ENCODE results near the gene ACKR2.

Gene ACKR2

GRCh38 chr3:42830437-42831320 is 21.4 kb downstream of the ACKR2 start:
- DNase-seq, result no peak

- peak; percentile 86 for DNase-seq
These were observed 22.1 kb downstream of the ACKR2 start for GRCh38 chr3:42831321-42831713.

- DNase-seq, result no peak
These were observed 27.2 kb downstream of the ACKR2 start for GRCh38 chr3:42836150-42837123.

GRCh38 chr3:42838571-42838970 is 29.3 kb downstream of the ACKR2 start:
- DNase-seq, result no peak

- peak; percentile 56 for DNase-seq
These were observed 30.4 kb downstream of the ACKR2 start for GRCh38 chr3:42839616-42840015.

- no peak for DNase-seq
These were observed 32.1 kb downstream of the ACKR2 start for GRCh38 chr3:42841332-42841731.

- DNase-seq, result no peak
These were observed 34.6 kb downstream of the ACKR2 start for GRCh38 chr3:42843713-42844411.

- no peak for DNase-seq
These were observed 35.1 kb downstream of the ACKR2 start for GRCh38 chr3:42844412-42844713.

- DNase-seq, result no peak
These were observed 35.6 kb downstream of the ACKR2 start for GRCh38 chr3:42844815-42845214.

- DNase-seq, result peak; percentile 29
These were observed 37.7 kb downstream of the ACKR2 start for GRCh38 chr3:42846685-42847522.

GRCh38 chr3:42847731-42848130 is 38.5 kb downstream of the ACKR2 start:
- no peak for DNase-seq

GRCh38 chr3:42849017-42849416 is 39.8 kb downstream of the ACKR2 start:
- DNase-seq, result no peak

GRCh38 chr3:42850263-42850662 is 41.0 kb downstream of the ACKR2 start:
- no peak for DNase-seq

GRCh38 chr3:42851228-42851834 is 42.1 kb downstream of the ACKR2 start:
- DNase-seq, result no peak

- DNase-seq, result no peak
These were observed 43.2 kb downstream of the ACKR2 start for GRCh38 chr3:42852441-42852840.

GRCh38 chr3:42853056-42853455 is 43.8 kb downstream of the ACKR2 start:
- DNase-seq, result no peak

GRCh38 chr3:42853739-42854302 is 44.6 kb downstream of the ACKR2 start:
- no peak for DNase-seq

- no peak for DNase-seq
These were observed 45.9 kb downstream of the ACKR2 start for GRCh38 chr3:42855219-42855546.

GRCh38 chr3:42855547-42856380 is 46.5 kb downstream of the ACKR2 start:
- DNase-seq, result no peak

GRCh38 chr3:42856544-42856943 is 47.3 kb downstream of the ACKR2 start:
- DNase-seq, result no peak
